ENCODE measurements around the gene ISOC1.

Gene ISOC1

DNA sequence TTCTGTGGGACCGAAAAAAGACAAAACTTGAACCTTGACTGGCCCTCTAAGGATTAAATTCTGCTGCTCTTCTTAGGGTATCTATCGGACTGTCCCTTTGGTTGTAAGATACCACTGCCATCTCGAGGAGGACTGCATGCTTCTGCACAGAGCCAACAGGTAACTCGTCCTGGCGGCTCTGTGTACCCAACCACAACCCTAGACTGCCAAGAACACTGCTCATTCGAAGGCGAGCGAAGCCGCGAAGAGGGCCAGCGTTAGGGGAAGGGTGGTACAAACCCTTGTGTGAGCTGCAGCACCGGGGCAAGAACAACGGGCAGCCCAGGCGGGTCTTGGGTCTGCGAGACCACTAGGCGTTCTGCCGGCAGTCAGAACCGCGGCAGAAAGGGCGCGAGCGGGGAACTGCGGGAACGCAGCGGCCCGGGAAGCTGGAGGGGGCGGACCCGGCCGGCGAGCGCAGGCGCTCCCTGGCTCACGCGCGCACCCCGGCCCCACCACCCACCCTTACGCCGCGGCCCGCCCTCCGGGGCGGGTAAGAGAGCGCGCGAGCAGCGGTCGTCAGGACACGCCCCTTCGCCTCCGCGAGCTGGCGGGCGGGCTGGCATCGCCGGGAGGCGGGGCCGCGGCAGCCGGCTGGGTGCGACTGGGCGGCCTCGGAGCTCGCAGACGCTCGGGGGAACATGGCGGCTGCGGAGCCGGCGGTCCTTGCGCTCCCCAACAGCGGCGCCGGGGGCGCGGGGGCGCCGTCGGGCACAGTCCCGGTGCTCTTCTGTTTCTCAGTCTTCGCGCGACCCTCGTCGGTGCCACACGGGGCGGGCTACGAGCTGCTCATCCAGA, at the start of gene ISOC1:
Gene ISOC1, plus strand, starts transcription at position 663 of the 837 bp plus-strand sequence. Its CDS starts 18 bp downstream, at position 681.
- DNase-seq = peak; percentile 75

DNA sequence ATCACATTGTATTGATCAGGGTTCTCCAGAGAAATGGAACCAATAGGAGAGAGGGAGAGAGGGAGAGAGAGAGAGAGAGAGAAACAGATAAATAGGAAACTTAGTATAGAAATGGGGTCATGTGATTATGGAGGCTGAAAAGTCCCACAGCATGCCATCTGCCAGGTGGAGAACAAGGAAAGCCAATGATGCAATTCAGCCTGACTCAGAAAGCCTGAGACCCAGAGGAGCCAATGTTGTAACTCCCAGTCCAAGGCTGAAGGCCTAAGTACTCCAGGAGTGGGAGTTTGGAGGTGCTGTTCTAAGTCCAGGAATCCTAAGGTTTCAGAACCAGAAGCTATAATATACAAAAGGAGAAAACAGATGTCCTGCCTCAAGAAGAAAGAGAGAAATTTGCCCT, 48.4 kb upstream of the ISOC1 start:
- no peak for DNase-seq

DNA sequence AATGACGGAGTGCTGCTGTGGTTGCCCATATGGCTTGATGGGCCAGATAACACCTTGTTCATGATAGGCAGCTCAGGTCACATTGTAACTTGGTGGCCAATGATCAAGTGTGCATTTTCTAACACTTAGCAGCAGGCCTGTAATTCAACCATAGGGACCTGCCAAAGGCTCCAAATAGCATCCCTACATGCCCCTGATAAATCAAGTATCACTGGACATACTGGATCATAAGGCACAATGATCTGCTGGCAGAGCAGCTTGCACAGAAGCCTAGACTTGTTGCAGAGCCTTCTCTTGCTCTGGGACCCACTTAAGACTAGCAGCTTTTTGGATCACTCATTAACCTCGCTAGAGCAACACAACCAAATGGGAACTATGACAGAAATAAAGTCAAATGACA, 46.0 kb upstream of the ISOC1 start:
- DNase-seq = no peak

DNA sequence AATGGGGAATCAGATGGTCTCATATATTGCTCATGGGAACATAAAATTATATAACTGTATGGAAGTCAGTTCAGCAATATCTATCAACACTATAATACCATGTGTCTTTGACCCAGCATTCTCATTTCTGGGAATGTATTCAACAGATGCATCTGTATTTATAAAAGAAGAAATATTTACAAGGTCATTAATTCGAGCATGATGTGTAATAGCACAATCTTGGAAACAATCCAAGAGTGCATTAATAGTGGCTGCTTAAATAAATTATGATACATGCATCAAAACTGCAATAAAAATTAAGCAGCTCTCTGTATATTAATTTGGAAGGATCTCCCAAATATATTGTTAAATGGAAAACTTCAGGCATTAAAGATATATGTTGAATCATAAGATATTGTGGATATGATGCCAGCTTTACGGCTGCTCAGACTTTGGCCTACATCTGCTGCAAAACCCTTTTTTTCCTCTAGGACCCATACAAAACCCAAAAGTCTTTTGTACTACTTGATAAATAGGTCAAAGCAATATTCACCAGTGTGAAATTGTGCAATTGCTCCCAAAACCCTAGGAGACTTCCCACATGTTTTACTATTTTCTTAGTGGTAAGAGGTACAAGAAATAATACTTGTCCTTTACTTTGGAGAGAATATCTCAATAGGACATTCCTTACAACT, 45.3 kb upstream of the ISOC1 start:
- no peak for DNase-seq

DNA sequence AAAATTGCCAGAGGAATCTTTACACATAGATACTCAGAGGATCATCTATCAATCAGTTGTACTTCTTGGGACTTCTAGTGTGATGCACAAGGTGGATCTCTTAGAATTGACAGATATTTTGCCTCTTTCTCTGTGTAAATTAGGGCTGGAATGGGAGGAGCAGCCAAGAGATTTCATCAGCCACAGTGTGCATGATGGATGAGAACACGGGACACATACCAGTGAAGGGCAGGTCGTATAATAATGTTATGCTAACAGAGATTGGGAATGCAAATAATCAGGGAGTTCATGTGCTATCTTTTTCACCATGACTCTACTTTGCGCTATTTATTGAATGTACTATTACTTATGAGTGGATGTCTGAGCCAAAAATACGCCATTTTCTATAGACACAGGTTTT, 43.3 kb upstream of the ISOC1 start:
- DNase-seq = no peak

DNA sequence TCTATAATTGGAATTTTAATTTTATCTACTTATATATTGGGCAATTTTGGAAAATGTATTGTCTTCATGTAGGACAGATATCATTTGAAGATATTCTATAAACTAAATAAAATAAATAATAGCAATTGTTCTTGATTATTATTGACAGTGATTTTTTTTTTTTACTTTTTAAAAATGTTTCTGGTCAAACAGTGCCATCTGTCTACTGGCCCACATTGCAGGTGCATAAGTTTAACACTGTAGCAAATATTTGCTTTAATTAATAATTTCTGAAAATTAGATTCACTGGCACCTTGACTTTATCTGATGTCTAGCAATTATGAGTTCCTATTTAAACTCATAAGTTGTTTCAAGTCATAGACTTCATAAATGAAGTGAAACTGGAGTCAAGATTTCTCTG, 41.1 kb upstream of the ISOC1 start:
- no peak for DNase-seq

DNA sequence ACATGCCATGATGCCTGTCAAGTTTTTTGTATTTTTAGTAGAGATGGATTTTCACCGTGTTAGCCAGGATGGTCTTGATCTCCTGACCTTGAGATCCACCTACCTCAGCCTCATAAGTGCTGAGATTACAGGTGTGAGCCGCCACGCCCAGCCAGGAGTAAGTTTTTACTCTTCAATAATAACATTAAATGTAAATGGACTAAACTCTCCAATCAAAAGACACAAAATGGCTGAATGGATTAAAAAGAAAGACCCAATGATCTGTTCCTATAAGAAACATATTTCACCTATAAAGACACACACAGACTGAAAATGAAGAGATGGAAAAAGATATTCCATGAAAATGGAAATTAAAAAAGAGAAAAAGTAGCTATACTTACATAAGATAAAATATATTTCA, 37.2 kb upstream of the ISOC1 start:
- no peak for DNase-seq

DNA sequence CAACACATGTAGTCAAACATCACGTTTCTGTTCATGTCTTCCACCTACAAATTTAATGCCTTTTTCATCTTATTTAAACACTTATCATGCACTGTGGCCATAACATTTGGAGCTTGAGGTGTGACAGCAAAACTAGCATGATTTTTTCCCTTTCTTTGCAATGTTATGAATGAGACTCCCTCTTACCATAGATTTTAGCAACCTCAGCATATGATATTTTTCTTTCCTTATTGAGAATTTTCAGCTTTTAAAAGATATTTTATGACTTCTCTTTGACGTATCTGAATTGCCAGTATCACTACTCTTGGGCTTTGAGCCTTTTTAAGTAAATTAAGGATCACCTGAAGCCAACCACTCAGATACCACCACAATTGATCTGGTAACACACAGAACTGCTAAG, 32.7 kb upstream of the ISOC1 start:
- DNase-seq = no peak

DNA sequence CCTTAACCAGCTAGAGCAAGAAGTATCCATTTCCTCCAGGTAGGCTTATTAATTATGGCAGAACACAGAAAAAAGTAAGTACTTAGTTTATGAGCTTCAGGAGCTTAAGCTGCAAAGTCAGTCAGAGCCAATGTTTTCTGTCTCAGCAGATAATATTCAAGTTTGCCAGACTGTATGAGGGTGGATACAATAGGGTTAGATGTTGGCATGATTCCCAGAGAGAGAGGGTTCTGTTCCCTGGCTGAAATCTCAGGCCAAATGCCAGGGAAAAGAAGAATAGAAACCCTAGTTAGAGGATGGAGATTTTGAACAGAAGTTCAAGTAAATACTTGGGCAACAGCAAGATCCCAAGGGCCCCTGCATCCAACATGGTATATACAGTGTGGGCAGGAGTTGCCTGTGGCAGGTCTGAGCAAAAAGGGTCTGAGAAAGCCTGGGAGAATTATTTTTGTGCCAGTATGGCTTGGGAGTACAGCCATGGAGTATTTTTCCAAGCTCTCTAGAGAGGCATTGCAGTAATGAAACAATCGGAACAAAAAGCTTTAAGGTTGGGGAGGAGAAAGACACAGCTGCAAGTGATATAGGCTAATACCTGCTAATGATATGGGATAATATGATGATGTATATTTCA, 31.0 kb upstream of the ISOC1 start:
- no peak for DNase-seq

DNA sequence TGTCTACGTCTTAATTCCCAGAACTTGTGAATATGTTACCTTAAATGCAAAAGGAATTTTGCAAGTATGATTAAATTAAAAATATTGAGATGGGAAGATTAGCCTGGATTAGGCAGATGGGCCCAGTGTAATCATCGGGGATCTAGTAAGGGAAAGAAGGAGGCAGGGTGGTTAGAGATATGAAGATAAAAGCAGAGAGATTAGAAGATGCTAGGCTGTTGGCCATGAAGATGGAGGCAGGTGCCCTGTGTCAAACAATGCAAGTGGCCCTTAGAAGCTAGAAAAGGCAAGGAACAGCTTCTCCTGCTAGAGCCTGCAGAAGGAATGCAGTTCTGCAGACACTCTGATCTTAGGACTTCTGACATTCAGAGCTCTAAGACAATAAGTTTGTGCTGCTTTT, 28.8 kb upstream of the ISOC1 start:
- DNase-seq = no peak

DNA sequence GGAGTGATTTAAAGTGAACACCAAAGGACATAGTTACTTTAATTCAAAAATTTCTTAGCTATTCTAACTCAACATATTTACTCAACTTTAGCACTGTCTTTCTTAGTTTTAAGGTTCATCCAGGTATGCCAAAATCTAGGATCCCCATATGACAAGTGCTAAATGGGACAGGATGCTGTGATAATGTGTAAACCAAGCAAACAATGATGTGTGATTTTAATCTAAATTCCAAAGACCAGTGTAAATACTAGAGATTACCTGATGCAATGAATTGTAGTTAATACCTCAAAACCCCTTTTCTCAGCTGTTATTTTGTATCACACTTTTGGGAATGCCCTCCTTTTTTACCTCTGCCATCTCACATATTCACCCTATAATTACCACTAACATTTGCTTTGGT, 26.8 kb upstream of the ISOC1 start:
- no peak for DNase-seq

DNA sequence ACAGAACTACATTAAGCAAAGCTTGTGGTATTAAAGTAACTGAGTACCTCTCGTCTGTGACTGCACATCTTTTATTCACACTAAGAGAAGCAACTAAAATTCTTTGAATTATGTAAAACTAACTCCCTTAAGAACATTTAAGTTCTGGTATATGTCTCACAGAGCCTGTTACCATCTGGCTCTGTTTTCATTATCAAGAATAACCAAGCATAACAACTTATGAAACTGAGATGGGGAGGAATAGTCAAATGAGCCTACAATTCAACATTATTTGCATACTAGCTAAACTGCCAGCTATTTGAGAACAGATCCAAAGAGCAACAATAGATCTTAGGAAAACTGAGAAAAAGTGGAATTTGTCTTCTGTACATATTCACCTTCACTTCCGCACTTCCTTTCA, 25.3 kb upstream of the ISOC1 start:
- no peak for DNase-seq

DNA sequence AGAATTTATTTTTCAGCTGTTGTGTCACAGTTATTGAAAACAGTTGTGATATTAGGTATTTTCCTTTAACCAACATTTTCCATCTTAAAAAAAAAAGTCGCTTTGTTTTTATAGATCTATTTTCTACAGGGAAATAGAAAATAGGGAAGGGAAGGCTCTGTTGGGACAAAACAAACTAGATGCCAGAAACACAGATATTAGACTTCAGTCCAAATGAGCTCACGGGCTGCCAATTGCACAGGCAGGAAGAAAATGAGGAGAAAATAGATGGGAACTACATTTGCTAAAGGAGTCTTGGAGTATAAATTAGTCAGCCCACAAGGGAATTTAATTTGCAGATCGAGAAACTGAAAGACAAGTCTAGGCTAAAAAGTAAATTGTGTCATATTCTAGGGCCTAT, 21.4 kb upstream of the ISOC1 start:
- DNase-seq = no peak

DNA sequence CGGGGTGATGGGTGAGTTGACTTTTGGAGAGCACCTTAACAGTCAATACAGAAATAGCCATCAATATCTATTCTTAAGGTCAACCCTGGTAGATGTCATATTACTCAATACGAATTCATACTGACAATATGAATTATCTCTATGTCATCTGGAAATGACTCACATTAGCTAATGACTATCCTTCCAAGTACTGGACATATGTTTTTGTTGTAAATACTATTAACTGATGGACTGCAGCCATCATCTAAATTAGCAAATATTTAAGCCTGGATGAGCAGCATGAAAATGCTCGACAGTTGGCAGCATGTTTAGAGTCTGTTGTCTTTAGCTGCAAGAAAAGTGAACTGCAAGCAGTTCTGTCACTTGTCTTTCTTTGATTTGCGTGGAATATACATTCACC, 19.6 kb upstream of the ISOC1 start:
- DNase-seq = no peak

DNA sequence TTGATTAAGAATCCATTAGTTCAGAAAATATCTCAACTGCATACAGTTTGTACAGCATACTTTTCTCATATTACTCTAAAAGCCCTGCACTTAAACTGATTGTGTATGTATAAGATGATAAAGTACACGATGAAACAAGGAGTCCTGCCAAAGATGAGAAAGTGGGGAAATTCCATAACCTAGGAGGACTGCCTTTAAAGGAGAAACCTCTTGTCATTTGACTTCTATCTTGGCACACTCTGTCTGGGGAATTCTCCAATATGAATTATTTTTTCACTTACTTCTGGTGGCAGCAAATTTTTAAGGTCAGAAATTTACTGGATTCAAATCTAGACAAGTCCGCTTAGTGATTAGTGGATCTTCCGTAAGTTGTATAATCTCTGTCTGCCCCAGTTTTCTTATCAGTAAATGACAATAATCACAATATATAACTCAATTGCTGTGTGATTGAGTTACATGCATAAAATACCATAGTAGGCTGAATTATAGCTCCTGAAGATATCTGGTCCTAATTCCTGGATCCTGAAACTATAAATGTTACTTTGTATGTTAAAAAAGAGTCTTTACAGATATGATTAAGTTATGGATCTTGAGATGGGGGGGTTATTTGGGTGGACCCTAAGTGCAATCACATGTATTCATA, 17.0 kb upstream of the ISOC1 start:
- DNase-seq = no peak

DNA sequence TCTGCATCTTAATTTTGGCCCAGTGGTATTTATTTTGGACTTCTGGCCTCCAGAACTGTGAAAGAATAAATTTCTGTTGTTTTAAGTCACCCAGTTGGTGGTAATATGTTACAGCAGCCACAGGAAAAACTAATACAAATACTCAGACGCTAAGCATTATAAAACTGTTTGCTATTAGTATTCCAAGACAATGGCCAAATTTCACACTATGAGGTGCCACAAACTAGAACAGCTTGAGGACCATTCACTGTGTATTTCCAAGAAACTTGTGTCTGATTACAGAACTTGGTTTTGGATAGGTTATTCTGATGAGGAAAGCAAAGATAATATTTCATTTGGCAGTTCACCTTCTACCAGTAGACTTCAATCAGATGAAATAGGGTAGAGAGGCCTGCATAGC, 16.3 kb upstream of the ISOC1 start:
- no peak for DNase-seq

DNA sequence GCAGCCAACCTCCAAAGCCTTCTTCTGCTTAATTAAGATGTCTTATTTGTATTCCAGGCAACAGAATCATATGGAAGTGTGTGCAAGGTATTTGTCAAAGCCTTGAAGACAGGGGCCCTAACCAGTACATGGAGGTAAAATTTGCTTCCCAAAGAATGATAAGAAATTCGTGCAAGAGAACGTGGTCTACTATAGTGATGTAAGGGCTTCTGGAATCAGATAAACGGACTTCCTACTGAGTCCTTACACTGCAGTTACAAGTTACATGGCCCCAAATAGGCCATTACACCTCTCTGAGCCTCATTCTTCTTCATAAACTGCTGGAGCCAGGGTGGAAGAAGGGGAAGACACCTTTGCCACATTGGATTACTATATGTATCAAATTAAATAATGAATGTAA, 15.9 kb upstream of the ISOC1 start:
- DNase-seq = no peak

DNA sequence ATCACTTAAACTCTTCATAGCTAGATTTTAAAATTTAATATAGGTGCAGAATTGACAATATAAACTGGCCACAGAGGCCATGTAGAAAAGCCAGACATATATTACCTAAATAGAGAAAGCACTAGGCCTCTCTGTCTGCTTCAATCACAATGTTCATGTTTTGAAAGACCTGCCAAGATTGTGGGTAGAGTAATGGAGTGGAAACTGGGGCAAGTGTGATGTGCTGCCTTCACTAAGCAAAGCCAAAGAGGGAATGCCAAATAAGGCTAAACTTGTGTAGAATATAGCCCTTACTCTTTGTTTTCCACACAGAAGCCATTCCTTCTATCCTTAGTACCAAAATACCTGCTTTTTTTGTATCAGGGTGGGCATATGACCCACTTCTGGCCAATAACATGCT, 15.1 kb upstream of the ISOC1 start:
- no peak for DNase-seq

DNA sequence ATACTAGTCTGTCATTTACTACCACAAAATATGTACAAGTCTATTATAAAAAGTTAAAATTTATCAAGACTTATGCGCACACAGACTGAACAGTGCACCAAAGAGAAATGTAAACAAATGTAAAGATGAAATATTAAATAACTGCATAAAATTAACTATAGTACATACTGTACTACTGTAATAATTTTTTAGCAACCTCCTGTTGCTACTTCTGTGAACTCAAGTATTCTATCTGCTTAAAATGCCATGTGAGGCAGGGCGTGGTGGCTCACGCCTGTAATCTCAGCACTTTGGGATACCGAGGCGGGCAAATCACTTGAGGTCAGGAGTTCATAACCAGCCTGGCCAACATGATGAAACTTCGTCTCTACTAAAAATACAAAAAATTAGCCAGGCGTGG, 13.8 kb upstream of the ISOC1 start:
- DNase-seq = no peak

DNA sequence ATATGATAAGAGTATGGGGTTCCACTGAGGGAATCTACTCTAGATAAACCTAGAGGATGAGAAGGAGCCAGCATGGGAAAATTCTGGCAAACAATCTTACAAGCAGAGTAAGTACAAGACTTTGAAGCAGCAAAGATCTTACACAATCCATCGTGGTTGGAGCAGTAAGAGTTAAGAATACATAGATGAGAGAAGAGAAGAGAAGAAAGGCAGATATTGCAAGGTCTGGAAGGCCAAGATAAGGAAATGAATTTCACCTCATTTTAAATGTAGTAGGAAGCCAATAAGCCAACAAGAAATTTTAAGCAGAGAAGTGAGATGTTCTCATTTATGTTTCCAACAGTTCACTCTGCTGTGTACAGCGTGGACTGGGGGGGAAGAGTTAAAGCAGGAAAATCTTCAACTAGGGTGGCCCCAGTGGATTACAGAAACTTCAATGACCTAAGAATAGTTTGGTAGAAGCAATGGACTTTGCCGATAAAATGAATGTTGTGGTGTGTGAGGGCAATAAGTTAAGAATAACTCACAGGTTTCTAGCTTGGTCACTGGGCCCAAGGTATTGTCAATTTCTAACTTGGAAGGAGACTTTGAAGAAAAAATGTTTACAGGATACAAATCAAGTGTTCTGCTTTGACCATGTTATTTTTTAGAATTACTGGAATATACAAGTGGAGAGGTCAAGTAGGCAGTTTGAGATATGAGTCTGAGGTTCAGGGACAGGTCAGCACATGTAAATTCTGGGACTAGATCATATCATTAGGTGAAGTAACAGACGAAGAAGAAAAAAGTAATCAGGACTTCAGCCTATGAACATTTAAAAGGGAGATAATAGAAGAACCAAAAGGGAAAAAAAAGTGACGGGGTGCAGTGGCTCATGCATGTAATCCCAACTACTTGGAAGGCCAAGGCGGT, 12.1 kb upstream of the ISOC1 start:
- DNase-seq = no peak

DNA sequence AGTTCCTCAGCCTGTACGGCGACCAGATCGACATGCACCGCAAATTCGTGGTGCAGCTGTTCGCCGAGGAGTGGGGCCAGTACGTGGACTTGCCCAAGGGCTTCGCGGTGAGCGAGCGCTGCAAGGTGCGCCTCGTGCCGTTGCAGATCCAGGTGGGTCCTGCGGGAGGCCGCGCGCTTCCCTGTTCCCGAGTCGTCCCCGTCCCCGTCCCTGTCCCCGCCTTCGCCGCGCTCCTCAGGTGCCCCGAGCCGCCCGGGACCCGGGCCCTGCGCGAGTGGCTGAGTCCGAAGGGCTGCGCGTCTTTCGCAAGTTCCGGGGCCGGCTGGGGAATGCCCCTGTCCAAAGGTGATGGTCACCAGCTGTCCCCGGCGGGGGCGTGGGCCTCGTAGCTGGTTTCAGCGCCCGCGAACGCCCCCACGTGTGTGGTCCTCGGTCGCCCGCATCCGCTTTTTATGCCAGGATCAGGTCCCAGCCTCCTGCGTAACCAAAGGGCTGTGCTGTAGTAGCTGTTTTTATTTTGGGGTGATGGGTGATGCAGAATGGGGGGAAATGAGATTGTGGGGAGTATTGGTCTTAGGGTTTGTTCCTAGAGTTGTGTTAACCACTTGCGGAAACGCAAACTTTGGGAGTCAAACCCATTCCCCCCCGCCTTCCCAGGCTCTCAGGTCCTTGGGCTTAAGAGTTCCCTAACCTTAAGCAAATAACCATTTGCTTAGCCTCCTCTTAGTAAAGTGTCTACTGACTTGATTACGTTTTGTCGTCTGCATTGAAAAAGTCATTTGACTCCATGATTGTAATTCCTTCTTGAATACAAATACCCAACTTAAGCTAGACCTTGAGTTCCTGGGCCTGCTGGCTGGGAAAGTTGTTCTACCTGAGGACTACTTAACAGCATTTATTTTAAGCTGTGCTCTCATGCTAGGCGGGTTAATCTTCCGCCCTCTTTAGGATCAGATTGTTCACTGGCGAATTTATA, 663 bp downstream of the ISOC1 start:
- peak; percentile 5 for DNase-seq

All from NCI-H510A (cell line).